Posterior vena cava (tissue), 2 donors: Measurements from ENCODE around the gene METTL26. TPM values are rescaled to one million over a fixed set of nuclear protein-coding genes. Genes with fewer than 3 reads are reported as not detected.
"Not testable (repeated sequence)": the region's sequence is repeated elsewhere in the genome, so short reads cannot be mapped to it uniquely, and the experiment has no call there.

Source experiments
- DNase-seq: peaks from one replicate; pipeline ENCODE4 v3.0.0-alpha.2; 2020; ENCODE audit warnings: low spot score
- intact Hi-C, 2 donors: fragments of 100-400 bp; cut with DNase I; formaldehyde crosslinking; loops; one replicate each; pipeline versions ENCODE4 v1.14.1 to v1.14.2; 2022 to 2023
- total RNA-seq, 2 donors: library from RNA; stranded (reverse); fragmentation: NEBNext Ultra II Directional; extraction: Animal tissue kit (Norgen Biotek cat#: 25700); gene quantifications; one replicate each; pipeline ENCODE4 v1.2.1, GENCODE V29; 2021
- donor health status: DM: yes; HTN: yes; CAD: no.
- donor health status: DM: yes; HTN: yes; CAD: no.

METTL26 gene
- total RNA-seq, 2 donors from 2014 or later, result 43.3 to 63.2 TPM

DNA sequence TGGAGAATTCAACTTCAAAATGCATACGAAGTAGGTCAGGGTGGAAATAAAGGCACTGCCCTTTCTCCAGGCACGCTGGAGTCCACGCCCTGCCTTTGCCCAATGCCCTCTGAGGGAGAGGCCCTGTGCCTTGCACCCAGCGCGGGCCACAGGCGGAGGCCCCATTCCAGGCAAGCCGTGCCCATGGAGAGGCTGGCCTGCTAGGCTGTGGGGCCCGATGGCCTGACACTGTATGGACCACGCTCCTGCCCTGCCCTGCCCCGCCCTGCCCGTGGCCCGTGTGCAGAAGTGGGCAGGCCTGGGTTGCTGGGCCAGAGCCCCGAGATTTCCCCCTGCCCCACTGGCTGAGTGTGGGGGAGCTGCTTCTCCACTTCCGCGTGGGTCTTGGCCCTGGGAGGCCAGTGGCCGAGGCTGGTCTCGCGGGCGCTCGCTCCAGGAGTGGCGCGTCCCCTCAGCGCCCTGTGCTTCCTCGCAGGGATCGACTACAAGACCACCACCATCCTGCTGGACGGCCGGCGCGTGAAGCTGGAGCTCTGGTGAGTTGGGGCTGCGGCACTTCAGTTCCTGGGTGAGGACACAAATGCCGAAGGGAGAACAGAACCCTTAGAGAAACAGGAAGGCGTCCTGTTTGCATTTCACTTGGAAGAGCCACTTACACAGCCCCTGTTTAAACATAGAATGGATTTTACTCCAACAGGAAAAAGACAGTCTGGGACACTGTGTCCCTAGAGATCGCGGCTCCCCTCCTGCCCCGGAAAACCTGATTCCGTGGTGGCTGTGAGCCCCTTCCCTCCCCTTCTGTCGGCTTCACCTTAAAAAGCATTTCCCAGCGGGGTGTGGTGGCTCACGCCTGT, 19.1 kb downstream of the METTL26 start:
- intact Hi-C loops, result no loop called here

DNA sequence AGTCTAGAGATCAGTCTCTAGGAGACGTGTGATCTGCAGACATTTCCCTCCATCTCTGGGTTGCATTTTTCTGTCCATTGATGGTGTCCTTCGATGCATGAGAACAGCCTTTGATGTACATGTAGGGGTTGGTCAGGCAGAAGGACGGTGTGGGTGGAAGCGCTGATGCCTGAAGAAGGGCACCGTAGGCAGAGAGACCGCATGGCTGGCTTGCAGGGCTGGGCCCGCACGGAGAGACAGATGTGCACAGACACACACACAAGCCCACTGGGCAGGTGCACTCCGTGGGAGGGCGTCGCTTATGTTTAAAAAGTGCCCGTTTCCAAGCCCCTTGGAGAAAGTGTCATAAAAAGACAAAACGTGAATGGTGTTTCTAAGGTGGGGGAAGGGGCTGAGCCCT, 21.0 kb downstream of the METTL26 start:
- no peak for DNase-seq
- intact Hi-C loops, result no loop called here

More for the DNA sequence above, 19.1 kb downstream of the METTL26 start:
- DNase-seq, result no peak

DNA sequence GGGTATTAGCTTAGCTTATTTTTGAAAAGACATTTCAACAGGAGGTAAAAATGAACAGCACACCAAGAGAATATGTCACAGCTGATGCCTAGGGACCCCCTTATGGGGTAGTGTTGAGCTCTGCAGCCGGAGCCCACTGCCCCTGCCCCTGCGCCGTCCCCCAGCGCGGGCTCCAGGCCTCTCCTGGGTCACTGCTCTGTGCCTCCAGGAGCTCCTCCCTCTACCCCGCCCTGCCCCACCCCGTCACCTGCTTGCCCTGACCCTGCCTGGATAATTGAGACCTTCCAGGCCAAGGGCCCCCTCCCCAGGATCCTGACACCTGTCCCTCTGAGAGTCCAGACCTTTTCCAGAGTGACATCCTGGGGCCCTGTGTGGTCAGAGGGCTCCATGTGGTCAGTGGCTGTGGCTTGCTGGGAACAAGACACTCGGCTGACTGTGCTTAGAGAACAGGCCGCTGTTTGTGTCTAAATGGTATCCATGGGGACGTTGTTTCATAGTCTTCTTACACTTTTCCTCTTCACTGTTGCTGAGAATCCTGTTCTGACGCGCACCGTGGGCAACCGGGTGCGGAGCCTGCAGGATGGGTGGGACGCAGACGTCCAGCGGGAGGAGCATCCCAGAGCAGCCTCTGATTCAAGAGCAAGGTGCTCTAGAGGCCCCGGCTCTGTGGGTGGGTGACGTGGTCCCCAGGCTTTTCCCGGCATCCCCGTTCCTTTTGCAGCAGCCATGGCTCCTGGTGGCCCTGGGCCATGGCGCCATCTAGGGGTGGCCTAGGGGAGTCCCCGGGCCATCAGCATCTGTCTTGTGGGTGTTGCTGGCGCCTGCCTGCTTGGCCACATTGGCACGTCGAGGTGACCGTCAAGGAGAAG, 25.4 kb downstream of the METTL26 start:
- no peak for DNase-seq
- intact Hi-C loops, result no loop called here

DNA sequence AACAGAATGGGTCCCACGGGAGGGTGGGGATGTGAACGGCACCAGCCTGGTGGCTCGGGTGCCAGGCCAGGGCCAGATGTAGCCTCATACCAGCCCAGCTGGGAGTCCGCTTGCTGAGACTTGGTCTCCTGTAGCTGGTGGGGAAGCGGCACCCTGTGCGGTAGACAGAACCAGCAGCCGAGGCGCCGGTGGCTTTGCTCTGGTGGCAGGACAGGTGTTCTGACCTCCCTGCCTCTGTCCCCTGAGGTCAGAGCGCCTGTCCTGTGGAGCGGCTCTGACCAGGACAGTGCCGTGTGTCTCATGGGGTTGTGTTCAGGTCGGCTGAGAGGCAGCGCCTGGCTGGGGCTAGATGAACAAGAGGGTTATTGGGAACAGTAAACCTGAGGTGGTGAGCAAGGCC, 26.1 kb downstream of the METTL26 start:
- intact Hi-C loops, result no loop called here
- DNase-seq, result no peak

DNA sequence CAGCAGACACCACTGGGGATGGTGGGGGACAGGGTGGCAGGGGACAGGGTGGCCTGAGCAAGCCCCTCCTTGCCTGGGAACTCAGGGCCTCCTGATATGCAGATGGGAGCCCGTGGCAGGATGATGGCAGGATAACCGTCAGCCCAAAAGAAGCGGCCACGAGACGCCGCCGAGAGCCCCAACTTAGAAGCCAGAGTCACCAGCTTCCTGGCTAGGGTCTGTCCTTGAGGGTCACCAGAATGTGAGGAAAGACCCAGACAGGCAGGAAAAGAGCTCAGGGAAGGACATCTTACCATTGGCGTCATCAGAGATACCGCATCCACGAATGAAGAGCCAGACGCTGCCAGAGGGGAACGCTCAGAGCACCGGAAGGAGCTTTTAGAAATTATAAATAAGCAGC, 26.8 kb downstream of the METTL26 start:
- DNase-seq, result no peak
- intact Hi-C loops, result no loop called here

DNA sequence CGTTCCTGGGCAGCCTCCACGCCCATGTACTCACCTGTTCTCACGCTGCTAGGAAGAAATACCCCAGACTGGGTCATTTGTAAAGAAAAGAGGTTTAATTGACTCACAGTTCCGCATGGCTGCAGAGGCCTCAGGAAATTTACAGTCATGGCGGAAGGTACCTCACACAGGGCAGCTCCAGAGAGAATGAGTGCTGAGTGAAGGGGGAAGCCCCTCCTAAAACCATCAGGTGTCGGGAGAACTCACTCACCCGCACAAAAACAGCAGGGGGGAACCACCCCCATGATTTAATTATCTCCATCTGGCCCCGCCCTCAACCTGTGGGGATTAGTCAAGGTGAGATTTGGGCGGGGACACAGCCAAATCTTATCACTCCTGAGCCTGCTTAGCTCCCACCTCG, 28.1 kb downstream of the METTL26 start:
- intact Hi-C loops, result no loop called here
- no peak for DNase-seq

DNA sequence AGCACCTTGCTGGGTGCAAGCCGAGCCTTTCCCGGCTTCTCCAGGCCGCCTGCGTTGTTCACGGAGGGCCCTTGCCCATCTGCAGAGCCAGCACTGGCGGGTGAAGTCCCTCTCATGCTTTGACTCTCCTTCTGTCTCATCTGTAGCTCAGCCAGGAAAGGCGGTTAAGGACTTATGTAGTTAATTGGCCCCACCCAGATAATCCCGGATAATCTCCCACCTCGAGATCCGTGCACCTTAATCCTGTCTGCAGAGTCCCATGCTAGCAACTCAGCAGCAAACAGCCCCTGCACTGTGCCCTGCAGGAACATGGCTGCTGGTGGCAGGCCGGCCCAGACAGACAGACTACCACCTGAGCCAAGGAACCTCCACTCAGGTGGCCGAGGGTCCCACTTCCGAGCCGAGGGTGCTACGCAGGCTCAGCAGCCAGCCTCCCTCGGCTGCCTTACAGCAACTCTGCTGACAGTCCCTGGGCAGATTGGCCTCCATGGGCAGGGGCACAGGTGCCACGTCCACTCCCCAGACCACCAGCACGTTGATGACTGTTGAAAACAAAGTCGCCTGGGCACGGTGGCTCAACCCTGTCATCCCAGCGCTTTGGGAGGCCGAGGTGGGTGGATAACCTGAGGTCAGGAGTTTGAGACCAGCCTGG, 29.3 kb downstream of the METTL26 start:
- intact Hi-C loops, result no loop called here
- no peak for DNase-seq

DNA sequence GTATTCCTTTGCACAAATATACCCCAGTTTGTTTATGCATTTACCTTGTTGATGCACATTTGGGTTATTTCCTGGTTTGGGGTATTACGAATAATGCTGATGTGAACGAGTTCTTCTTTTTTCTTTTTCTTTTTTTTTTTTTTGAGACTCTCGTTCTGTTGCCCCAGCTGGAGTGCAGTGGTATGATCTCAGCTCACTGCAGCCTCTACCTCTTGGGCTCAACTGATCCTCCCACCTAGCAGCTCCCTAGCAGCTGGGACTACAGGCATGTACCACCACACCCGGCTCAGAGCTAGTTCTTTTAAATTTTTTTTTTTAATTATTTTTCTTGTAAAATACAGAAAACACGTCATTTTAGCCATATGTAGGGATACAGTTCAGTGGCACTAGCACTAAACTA, 32.2 kb downstream of the METTL26 start:
- intact Hi-C loops, result loop anchor here in 1 of 2 donors (2.0 kb wide), 1 partner anchor 21 kb away; no protein-coding TSS in a partner anchor

DNA sequence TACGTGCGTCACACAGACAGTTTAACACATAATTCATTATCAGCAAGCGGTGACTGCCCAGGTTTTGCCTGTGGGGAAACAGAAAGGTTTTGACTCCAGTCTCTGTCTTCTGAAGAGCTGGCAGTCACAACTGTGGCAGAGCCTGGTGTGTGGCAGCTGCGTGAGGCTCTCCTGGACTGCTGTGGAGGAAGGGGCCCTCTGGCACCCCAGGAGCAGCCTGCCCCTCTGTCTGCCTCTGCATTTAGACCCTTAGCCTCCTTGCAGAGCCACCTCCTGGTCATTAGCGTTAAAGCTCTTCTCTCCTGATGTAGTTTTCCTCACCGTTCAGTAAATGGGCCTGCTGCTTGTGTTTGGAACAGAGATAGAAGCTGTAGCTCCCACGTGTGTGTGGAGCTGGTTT, 35.3 kb downstream of the METTL26 start:
- no peak for DNase-seq
- intact Hi-C loops, result no loop called here

More for the DNA sequence above, 32.2 kb downstream of the METTL26 start:
- DNase-seq, result no peak

DNA sequence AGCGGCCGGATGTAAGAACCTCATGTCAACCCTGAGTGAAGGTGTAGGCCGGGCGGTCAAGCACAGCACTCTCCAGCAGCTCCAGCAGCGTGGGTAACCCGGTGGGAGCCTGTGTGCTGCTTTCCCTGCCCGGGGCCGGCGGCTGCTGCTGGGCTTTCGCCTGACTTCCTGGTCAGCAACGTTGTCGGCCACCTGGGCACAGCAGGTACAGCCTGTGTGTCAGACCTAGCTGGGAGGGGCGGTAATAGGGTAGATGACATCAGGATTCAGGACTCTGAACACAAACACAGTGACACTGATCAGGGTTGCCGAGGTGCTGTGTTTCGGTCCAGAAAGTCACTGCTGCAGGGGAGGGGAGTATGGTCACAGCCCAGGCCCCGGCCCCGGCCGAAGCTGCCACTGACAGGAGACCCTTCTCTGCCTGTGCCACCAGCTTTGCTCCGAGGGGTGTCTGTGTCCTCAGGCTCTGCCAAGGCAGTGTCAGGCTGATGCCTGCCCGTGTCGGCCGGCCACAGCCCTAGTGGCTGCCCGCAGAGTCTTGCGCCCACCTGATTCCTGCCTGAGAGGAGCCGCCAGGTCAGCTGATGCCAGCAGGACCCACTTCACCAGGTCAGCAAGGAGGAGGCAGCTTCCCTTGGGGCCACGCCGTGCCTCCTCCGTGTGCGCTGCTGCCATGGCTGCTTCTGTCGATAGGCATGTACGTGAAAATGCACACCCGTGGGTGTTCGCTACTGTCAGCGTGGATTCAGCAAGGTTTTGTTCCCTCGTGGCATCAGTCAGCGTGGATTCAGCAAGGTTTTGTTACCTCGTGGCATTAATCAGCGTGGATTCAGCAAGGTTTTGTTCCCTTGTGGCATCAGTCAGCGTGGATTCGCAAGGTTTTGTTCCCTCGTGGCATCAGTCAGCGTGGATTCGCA, 37.0 kb downstream of the METTL26 start:
- intact Hi-C loops, result no loop called here
- DNase-seq, result no peak

DNA sequence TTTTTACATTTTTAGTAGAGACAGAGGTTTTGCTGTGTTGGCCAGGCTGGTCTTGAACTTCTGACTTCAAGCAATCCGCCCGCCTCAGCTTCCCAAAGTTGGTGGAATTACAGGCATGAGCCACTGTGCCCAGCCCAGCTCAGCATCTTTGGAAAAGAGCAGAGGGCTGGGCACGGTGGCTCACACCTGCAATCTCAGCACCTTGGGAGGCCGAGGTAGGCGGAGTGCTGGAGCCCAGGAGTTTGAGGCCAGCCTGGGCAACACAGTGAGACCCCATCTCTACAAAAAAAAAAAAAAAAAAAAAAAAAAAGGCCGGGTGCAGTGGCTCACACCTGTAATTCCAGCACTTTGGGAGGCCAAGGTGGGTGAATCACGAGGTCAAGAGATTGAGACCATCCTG, 38.5 kb downstream of the METTL26 start:
- DNase-seq, intact Hi-C loops: not testable (repeated sequence)

DNA sequence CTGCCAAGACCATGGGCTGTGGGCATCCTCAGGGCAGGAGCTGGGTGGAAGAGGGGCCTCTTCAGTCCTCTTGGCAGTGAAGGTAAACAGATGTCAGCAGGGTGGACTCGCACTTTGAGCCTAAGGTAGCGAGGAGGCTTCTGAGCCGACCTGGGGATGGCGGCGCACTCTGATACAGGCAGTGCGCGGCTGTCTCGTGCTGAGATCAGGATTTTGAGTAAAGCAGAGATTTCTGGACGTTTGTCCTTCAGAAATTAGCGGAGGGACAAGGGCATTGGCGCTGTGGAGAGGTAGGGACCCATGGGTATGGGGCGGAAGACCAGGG, 39.4 kb downstream of the METTL26 start:
- intact Hi-C loops, result no loop called here
- no peak for DNase-seq

DNA sequence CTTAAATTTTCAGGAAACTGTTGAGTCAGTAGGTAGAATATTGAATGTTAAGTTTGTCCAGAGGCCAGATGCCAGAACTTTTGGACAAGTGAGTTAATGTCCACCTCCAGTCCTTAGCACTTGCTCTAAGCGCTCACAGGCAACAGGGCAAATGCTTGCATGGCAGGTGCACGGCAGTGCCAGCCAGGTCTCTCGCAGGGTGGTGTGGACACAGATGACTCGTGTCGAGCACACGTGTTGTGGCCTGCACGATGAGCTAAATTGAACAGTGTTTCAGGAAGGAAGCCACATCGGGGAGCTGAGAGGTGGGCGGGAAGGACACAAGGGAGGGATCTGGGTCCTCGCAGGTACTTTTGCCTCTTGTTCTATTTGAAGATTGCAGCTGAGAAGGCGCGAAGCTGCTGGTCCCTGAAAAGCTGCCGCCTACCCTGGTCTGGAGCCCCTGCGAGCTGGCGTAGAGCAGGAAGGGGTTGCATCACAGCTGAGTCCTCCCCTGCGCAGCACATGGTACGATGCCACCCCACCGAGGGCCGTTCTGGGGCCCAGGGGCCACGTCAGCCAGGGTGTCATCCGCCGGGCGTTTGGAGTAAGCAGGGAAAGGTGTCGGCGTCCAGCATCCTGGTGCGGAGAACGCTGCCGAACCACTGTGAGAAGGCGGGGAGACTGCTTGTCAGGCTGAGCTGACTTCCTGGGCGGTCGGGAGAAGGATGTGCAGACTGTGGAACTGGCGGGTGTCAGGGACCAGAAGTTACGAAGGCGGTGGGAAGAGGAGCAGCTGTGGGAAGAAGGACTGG, 40.0 kb downstream of the METTL26 start:
- intact Hi-C loops, result no loop called here
- DNase-seq, result no peak

DNA sequence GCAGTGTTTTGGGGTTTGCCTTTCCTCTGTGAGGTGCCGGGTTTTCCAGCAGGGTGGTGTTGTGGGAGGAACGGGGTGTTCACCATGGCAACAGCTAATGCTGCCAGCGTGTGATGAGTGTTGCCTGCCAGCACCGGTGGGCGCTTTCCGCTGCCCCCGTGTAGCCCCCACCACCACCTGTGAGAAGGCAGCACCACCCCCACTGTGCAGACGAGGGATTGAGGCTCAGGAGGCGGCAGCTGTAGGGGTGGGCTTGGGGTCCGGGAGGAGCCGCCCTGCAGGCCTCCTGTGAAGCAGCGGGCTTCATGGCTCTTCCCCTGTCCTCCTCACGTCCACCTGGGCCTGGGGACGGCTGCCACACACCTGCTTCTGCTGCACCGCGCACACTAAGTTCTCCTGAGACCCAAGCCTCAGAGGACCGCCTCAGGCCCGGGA, 41.0 kb downstream of the METTL26 start:
- no peak for DNase-seq
- intact Hi-C loops, result no loop called here

DNA sequence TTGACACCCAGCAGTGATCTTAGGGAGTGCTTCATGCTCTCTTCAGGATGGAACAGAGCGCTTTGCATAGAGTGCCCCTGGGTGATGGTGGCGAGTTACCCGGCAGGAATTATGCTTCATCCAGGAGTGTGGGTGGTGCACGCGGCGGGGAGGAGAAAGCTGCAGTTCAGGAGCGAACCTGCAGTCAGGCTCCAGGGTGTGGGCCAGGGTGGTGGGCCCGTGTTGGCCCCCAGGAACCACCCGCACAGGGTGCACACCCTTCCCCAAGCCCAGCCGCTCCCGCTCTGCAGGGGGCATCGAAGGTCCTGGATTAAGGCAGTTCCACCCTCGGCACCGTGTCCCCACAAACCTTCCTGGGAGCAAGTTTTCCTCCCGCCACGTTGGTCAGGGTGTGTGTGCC, 42.3 kb downstream of the METTL26 start:
- intact Hi-C loops, result loop anchor here in 1 of 2 donors (5.0 kb wide), 1 partner anchor 38 kb away; the partner anchor contains the start of gene WFIKKN1
- no peak for DNase-seq

DNA sequence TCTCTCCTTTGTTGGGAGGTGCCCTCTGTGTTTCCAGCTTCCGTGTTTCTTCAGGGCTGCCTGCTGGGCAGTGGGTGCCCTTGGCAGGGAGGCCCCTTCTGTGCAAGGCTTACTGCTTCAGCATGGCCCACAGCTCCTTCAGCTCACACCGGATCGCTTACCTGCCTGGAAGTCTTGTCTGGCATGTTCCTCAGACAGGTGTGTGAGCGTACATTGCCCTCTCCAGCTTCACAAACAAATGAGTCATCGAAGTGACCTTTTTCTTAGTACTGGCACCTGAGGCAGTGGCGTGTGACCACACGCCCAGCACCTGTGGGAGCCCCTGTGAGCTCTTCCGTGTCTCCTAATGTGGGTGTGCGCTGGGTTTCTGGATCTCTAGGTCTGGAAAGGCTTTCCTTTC, 42.7 kb downstream of the METTL26 start:
- no peak for DNase-seq
- intact Hi-C loops, result loop anchor here in 1 of 2 donors (5.0 kb wide), 1 partner anchor 39 kb away; the partner anchor contains the start of gene WFIKKN1

DNA sequence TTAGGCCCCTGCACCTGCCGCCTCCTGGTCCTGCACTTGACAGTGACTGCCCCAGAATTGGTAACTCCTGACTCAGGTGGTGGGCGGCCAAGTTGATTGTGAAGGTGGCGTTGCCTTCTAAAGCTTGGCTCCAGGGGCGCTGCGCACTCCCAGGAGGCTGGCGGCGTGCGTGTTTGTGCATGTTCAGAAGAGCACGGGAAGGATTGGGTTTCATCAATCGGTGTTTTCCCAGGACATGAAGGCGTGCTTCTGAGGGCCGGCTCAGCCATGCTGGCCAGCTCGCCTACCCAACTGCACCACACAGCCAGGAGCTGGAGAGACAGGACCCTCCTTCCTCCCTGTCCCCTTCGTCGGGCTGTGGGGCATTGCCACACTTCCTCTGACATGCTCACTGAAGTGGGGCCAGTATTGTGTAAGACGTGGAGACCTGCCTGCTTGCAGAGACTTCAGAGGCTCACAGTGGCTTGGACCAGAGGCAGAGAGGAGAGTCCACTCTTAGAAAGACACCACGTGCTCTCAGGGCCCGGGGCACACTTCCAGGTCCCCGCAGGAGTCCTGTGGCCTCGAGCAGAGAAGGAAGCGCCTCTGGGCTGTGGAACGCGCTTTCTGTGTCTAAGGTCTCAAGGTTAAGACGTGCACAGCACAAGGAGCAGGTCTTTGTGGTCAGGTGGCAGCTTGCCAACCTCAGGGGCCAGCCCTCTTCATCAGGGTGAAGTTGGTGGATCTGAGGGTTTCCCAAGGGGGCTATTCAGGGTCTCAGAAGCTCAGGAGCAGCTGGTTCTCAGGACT, 43.4 kb downstream of the METTL26 start:
- intact Hi-C loops, result loop anchor here in 1 of 2 donors (5.0 kb wide), 1 partner anchor 40 kb away; the partner anchor contains the start of gene WFIKKN1
- DNase-seq, result no peak
